K562 (cell line): ENCODE measurements around the gene PSMA5. TPM values are rescaled to one million over a fixed set of nuclear protein-coding genes. Genes with fewer than 3 reads are reported as not detected.

ENCODE experiments used
- ADNP ChIP-seq: fragments of 200-800 bp; sonication (Bioruptor generic); IDR thresholded peaks from 2 replicates; pipeline ENCODE4 v1.6.1; 2016; ENCODE audit warnings: missing genetic modification characterization, missing compliant biosample characterization
- FOXM1 ChIP-seq, 2 experiments: fragments of 450-650 bp in 1 of 2; sonication (generic) in 1 of 2; formaldehyde crosslinking in 1 of 2; IDR thresholded peaks; 2 replicates each; pipeline versions ENCODE4 v1.6.1 to v1.9.0; 2017 to 2022; ENCODE audit warnings: low read depth in 2 of 2, mild to moderate bottlenecking in 2 of 2, missing genetic modification reagents in 1 of 2, moderate library complexity in 1 of 2
- HCFC1 ChIP-seq: IDR thresholded peaks from 2 replicates; pipeline ENCODE4 v1.6.1; 2012; ENCODE audit warnings: low read depth, low read length, improper control_type of control experiment
- HSF4 ChIP-seq: fragments of 250-450 bp; sonication (Bioruptor Pico); IDR thresholded peaks from 2 replicates; pipeline ENCODE4 v2.1.2; 2022; ENCODE audit warnings: mild to moderate bottlenecking, moderate library complexity, borderline replicate concordance
- JUND ChIP-seq, 2 experiments: IDR thresholded peaks; 2 replicates in 1 of 2; 3 replicates in 1 of 2; pipeline ENCODE4 v1.6.1; 2011; ENCODE audit warnings: borderline replicate concordance in 2 of 2, low read depth in 2 of 2, low read length in 2 of 2, improper control_type of control experiment in 1 of 2, missing biosample characterization in 1 of 2, missing genetic modification characterization in 1 of 2, missing genetic modification reagents in 1 of 2
- KDM2B ChIP-seq: fragments of 250-450 bp; sonication (Bioruptor Pico); IDR thresholded peaks from 2 replicates; pipeline ENCODE4 v1.8.0; 2021; ENCODE audit warnings: mild to moderate bottlenecking, moderate library complexity
- MAZ ChIP-seq, 2 experiments: fragments of 450-650 bp in 1 of 2; sonication (generic) in 1 of 2; formaldehyde crosslinking; IDR thresholded peaks in 1 of 2; conservative IDR thresholded peaks in 1 of 2; 2 replicates each; pipeline versions ENCODE4 v1.4.0 to v1.5.0; 2020; ENCODE audit warnings: mild to moderate bottlenecking in 1 of 2, missing genetic modification reagents in 1 of 2
- MCM7 ChIP-seq, 2 experiments: fragments of 450-650 bp; IDR thresholded peaks; 2 replicates each; pipeline ENCODE4 v1.6.1; 2016 to 2018
- RBM17 ChIP-seq: fragments of 200-400 bp; formaldehyde crosslinking; IDR thresholded peaks from 2 replicates; pipeline ENCODE4 v1.6.1; 2017; ENCODE audit warnings: low read depth, mild to moderate bottlenecking, low read length, borderline replicate concordance
- SRSF9 ChIP-seq: fragments of 200-400 bp; formaldehyde crosslinking; IDR thresholded peaks from 2 replicates; pipeline ENCODE4 v1.6.1; 2017; ENCODE audit warnings: low read depth, low read length, borderline replicate concordance
- TCF7L2 ChIP-seq: fragments of 150-350 bp; IDR thresholded peaks from 2 replicates; pipeline ENCODE4 v1.6.1; 2016; ENCODE audit warnings: low read depth, mild to moderate bottlenecking, low read length, moderate library complexity
- TRIM28 ChIP-seq: fragments of 450-650 bp; IDR thresholded peaks from 2 replicates; pipeline ENCODE4 v1.6.1; 2017
- ZBTB1 ChIP-seq: sonication (generic); formaldehyde crosslinking; IDR thresholded peaks from 2 replicates; pipeline ENCODE4 v1.8.1; 2023; ENCODE audit warnings: missing genetic modification reagents, low read depth, mild to moderate bottlenecking, borderline replicate concordance
- ZHX1 ChIP-seq: fragments of 150-350 bp; conservative IDR thresholded peaks from 2 replicates; pipeline ENCODE4 v1.6.1; 2014; ENCODE audit warnings: low read length
- ZNF511 ChIP-seq: sonication (generic); formaldehyde crosslinking; IDR thresholded peaks from 2 replicates; pipeline ENCODE4 v1.8.0; 2022; ENCODE audit warnings: mild to moderate bottlenecking, missing genetic modification reagents
- ZNF561 ChIP-seq: fragments of 450-650 bp; formaldehyde crosslinking; conservative IDR thresholded peaks from 2 replicates; pipeline ENCODE4 v1.4.0; 2020; ENCODE audit warnings: mild to moderate bottlenecking, moderate library complexity
- ZNF79 ChIP-seq: fragments of 250-450 bp; sonication (Bioruptor Pico); IDR thresholded peaks from 2 replicates; pipeline ENCODE4 v1.4.0; 2020; ENCODE audit warnings: low read depth, mild to moderate bottlenecking, moderate library complexity
- polyA plus RNA-seq, 8 experiments: library from polyadenylated mRNA; depleted of rRNA in 4 of 8; stranded (reverse) in 5 of 8; unstranded in 3 of 8; fragments of >200 nt; fragmentation: Nextera tagmentation in 2 of 8; fragmentation: Illumina TruSeq in 1 of 8; extraction: Ambion mirVana in 2 of 8; extraction: Trizol in 1 of 8; gene quantifications; 2 replicates each; pipeline versions ENCODE4 v1.2.1 to v1.2.3, GENCODE V29; 2011 to 2014; ENCODE audit warnings: inconsistent platforms in 1 of 8, missing spikeins in 1 of 8
- total RNA-seq, 7 experiments: library from RNA; depleted of rRNA in 6 of 7; stranded (reverse); fragments of >200 nt in 6 of 7; fragmentation: Illumina TruSeq in 2 of 7; extraction: Trizol in 2 of 7; gene quantifications; 2 replicates each; pipeline versions ENCODE4 v1.2.1 to v1.2.3, GENCODE V29; 2011 to 2021; ENCODE audit warnings: low replicate concordance in 1 of 7
- TF ChIP-seq, protein P1 (sequence below): IDR thresholded peaks from 2 replicates; pipeline ENCODE4 v1.6.1; 2011; ENCODE audit warnings: borderline replicate concordance, low read depth, mild to moderate bottlenecking, moderate library complexity, low read length; ENCODE audit not compliant: insufficient read depth, poor library complexity, severe bottlenecking
- TF ChIP-seq, protein P2 (sequence below), 2 experiments: fragments of 200-800 bp in 1 of 2; sonication (Bioruptor generic) in 1 of 2; sonication (generic) in 1 of 2; formaldehyde crosslinking in 1 of 2; IDR thresholded peaks in 1 of 2; conservative IDR thresholded peaks in 1 of 2; 2 replicates each; pipeline versions ENCODE4 v1.5.0 to v1.6.1; 2016 to 2020; ENCODE audit warnings: missing compliant biosample characterization in 1 of 2, missing genetic modification characterization in 1 of 2, missing genetic modification reagents in 1 of 2

The PSMA5 gene
- total and polyA plus RNA-seq, 9 of the 15 experiments (the other 6 are each of a cell fraction or from before 2014, with no cell fraction given) = 82.6 to 542 (median 287) TPM

GRCh38 chr1:109389638-109390341 is 36.5 kb downstream of the PSMA5 start (continued):
- TF ChIP-seq, protein P1, sequence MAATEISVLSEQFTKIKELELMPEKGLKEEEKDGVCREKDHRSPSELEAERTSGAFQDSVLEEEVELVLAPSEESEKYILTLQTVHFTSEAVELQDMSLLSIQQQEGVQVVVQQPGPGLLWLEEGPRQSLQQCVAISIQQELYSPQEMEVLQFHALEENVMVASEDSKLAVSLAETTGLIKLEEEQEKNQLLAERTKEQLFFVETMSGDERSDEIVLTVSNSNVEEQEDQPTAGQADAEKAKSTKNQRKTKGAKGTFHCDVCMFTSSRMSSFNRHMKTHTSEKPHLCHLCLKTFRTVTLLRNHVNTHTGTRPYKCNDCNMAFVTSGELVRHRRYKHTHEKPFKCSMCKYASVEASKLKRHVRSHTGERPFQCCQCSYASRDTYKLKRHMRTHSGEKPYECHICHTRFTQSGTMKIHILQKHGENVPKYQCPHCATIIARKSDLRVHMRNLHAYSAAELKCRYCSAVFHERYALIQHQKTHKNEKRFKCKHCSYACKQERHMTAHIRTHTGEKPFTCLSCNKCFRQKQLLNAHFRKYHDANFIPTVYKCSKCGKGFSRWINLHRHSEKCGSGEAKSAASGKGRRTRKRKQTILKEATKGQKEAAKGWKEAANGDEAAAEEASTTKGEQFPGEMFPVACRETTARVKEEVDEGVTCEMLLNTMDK = no peak
- no peak for TF ChIP-seq ZNF511
- no peak for TF ChIP-seq MCM7 (IDR thresholded peaks at IDR 0.05)
- TF ChIP-seq ZBTB1 (CRISPR knock-in tag) = no peak
- TF ChIP-seq TRIM28 = peak; percentile 30; the same call in 1 of the 2 replicates
- peak in 1 of 2 experiments; percentile 71; a peak in 2 of 4 replicates for TF ChIP-seq MAZ (CRISPR knock-in tag; conservative IDR thresholded peaks at IDR 0.05 in 1 of 2, IDR thresholded peaks at IDR 0.05 in 1 of 2)
- TF ChIP-seq TCF7L2 = no peak
- TF ChIP-seq KDM2B (CRISPR knock-in tag) = no peak
- no peak for TF ChIP-seq SRSF9
- no peak for TF ChIP-seq RBM17
- TF ChIP-seq ZHX1 = no peak
- TF ChIP-seq ZNF79 (CRISPR knock-in tag) = no peak
- peak; percentile 93 for TF ChIP-seq JUND (IDR thresholded peaks at IDR 0.05; ENCODE audit: borderline replicate concordance, low read depth, low read length)
- peak; percentile 83; the same call in 2 of the 3 replicates for TF ChIP-seq JUND (tag; IDR thresholded peaks at IDR 0.05; ENCODE audit: borderline replicate concordance, low read depth, low read length)
- no peak for TF ChIP-seq HCFC1
- no peak for TF ChIP-seq ZNF561
- no peak for TF ChIP-seq HSF4
- TF ChIP-seq FOXM1 (IDR thresholded peaks at IDR 0.05; ENCODE audit: low read depth) = no peak
- no peak for TF ChIP-seq FOXM1 (CRISPR knock-in tag; IDR thresholded peaks at IDR 0.05; ENCODE audit: low read depth)
- TF ChIP-seq, protein P2, sequence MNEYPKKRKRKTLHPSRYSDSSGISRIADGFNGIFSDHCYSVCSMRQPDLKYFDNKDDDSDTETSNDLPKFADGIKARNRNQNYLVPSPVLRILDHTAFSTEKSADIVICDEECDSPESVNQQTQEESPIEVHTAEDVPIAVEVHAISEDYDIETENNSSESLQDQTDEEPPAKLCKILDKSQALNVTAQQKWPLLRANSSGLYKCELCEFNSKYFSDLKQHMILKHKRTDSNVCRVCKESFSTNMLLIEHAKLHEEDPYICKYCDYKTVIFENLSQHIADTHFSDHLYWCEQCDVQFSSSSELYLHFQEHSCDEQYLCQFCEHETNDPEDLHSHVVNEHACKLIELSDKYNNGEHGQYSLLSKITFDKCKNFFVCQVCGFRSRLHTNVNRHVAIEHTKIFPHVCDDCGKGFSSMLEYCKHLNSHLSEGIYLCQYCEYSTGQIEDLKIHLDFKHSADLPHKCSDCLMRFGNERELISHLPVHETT (CRISPR knock-in tag; conservative IDR thresholded peaks at IDR 0.05 in 1 of 2, IDR thresholded peaks at IDR 0.05 in 1 of 2) = peak in 1 of 2 experiments; percentile 70; a peak in 2 of 4 replicates
- no peak for TF ChIP-seq ADNP (tag)
